Adrenal gland (tissue), 12 donors: Measurements from ENCODE around the gene PLIN5. TPM values are rescaled to one million over a fixed set of nuclear protein-coding genes. Genes with fewer than 3 reads are reported as not detected.

ENCODE experiments used
- DNase-seq, 7 donors: peaks; one replicate each; pipeline ENCODE4 v3.0.0-alpha.2; 2019 to 2020
- H3K27ac ChIP-seq, 5 donors: fragments of 200-600 bp; sonication (generic) in 4 of 5; 1 replicate in 3 of 5; 2 replicates in 2 of 5; pipeline versions ENCODE4 v1.5.1 to v1.8.0; 2016 to 2020; ENCODE audit warnings: mild to moderate bottlenecking in 1 of 5
- H3K27me3 ChIP-seq: fragments of 200-600 bp; 2 replicates; pipeline ENCODE4 v1.8.0; 2021
- H3K36me3 ChIP-seq, 2 donors: fragments of 200-600 bp; replicated peaks in 1 of 2; 1 replicate in 1 of 2; 2 replicates in 1 of 2; pipeline versions ENCODE4 v1.5.1 to v1.8.0; 2018 to 2022
- H3K4me1 ChIP-seq, 2 donors: fragments of 200-600 bp; replicated peaks in 1 of 2; 1 replicate in 1 of 2; 2 replicates in 1 of 2; pipeline versions ENCODE4 v1.5.1 to v1.8.0; 2018 to 2021
- H3K4me3 ChIP-seq, 4 donors: fragments of 200-600 bp; sonication (generic) in 3 of 4; one replicate each; pipeline ENCODE4 v1.5.1; 2016 to 2018
- H3K9me3 ChIP-seq, 3 donors: fragments of 200-600 bp; sonication (generic) in 1 of 3; replicated peaks in 1 of 3; 1 replicate in 2 of 3; 2 replicates in 1 of 3; pipeline versions ENCODE4 v1.5.1 to v1.8.0; 2016 to 2021
- CTCF ChIP-seq, 6 experiments: fragments of 450-650 bp in 4 of 6; fragments of 200-600 bp in 2 of 6; sonication (generic) in 1 of 6; IDR thresholded peaks; 1 replicate in 5 of 6; 2 replicates in 1 of 6; pipeline versions ENCODE4 v1.5.1 to v1.8.0; 2016 to 2021; ENCODE audit warnings: antibody characterized with exemption in 6 of 6, mild to moderate bottlenecking in 2 of 6, moderate library complexity in 1 of 6
- POLR2A ChIP-seq, 2 donors: fragments of 450-650 bp; IDR thresholded peaks; one replicate each; pipeline ENCODE4 v1.6.1; 2017; ENCODE audit warnings: antibody characterized with exemption in 2 of 2, mild to moderate bottlenecking in 2 of 2, moderate library complexity in 1 of 2
- WGBS, 4 donors: extraction: QIAGEN DNeasy Blood & Tissue Kit in 2 of 4; methylation state at CpG; one replicate each; pipeline versions ENCODE4 v1.1.5 to v1.1.7; 2013 to 2017; 5-methylcytosine and 5-hydroxymethylcytosine counted together
- intact Hi-C, 2 donors: fragments of 100-400 bp; cut with DNase I; formaldehyde crosslinking; loops; one replicate each; pipeline versions ENCODE4 v1.14.1 to v1.15.0; 2022 to 2023
- polyA plus RNA-seq, 3 donors: library from polyadenylated mRNA; stranded (reverse); fragments of 200-250 nt in 2 of 3; fragments of 350-450 nt in 1 of 3; fragmentation: Illumina TruSeq in 1 of 3; extraction: RNeasy Lipid Tissue Mini Kit (QIAGEN cat#74804) in 1 of 3; gene quantifications; one replicate each; pipeline ENCODE4 v1.2.3, GENCODE V29; 2013 to 2014
- total RNA-seq, 9 donors: library from RNA; depleted of rRNA in 4 of 9; stranded (reverse); fragments of >200 nt in 4 of 9; fragments of 120-200 nt in 1 of 9; fragmentation: NEBNext Ultra II Directional in 1 of 9; extraction: Animal tissue kit (Norgen Biotek cat#: 25700) in 1 of 9; gene quantifications; one replicate each; pipeline versions ENCODE4 v1.1.0 to v1.2.4, GENCODE V29; 2013 to 2023
- donor health status: healthy with polysubstance abuse.
- donor health status: Bipolar disorder and iron deficiency.
- donor health status: DM: yes; HTN: yes; CAD: no.
- donor health status: DM: no; HTN: no; CAD: no.
- donor health status: DM: no; HTN: no; CAD: no.
- donor health status: DM: yes; HTN: yes; CAD: no.

Gene PLIN5
- total and polyA plus RNA-seq, 12 donors, result 0.57 to 47.6 (median 7.2) TPM

GRCh38 chr19:4576016-4576933, 41.3 kb upstream of the PLIN5 start:
- 59 to 66% (median 61%) methylated on average over 16 to 17 of the region's 17 CpGs for WGBS, 4 donors
- Histone ChIP-seq H3K36me3 (no peaks in the 10 kb centered on the region), H3K4me1 (peaks cover 0 to 11% of the 10 kb centered on the region in 2 donors), H3K4me3 (no peak overlapping the region), H3K27me3 (no peaks in the 10 kb centered on the region), H3K27ac (peak overlapping the region in 3 of 5 donors; percentile 37 to 70 (median 65)), H3K9me3 (no peaks in the 10 kb centered on the region)
- DNase-seq, result peak; percentile 54 to 86 (median 73)
- peak; percentile 51 to 90 (median 70) for TF ChIP-seq CTCF (IDR thresholded peaks at IDR 0.05)
- no peak for TF ChIP-seq POLR2A (IDR thresholded peaks at IDR 0.05)
- intact Hi-C loops, result loop anchor here (5.0 kb wide), 1 partner anchor 61 kb away; the partner anchor contains the start of gene TNFAIP8L1 (in 2 of the 2)

GRCh38 chr19:4575267-4576015, 40.4 kb upstream of the PLIN5 start:
- TF ChIP-seq POLR2A (IDR thresholded peaks at IDR 0.05) (no peak), CTCF (IDR thresholded peaks at IDR 0.05) (no peak)
- Histone ChIP-seq H3K9me3 (no peaks in the 10 kb centered on the region), H3K36me3 (no peaks in the 10 kb centered on the region), H3K4me1 (peaks cover 0 to 9% of the 10 kb centered on the region in 2 donors), H3K4me3 (no peak overlapping the region), H3K27me3 (no peaks in the 10 kb centered on the region), H3K27ac (peak overlapping the region in 3 of 5 donors; percentile 37 to 70 (median 65))
- 22 to 49% (median 35%) methylated on average over 19 of the region's 19 CpGs for WGBS, 4 donors
- peak in 6 of 7 donors; percentile 74 to 88 (median 78) for DNase-seq
- intact Hi-C loops, result loop anchor here (5.0 kb wide), 1 partner anchor 62 kb away; the partner anchor contains the start of gene TNFAIP8L1 (in 2 of the 2)

- WGBS, 4 donors, result 81 to 88% (median 84%) methylated on average over 6 of the region's 6 CpGs
- H3K4me1 ChIP-seq, result peaks cover 0 to 5% of the 10 kb centered on the region in 2 donors
- no peaks in the 10 kb centered on the region for H3K36me3 ChIP-seq
- intact Hi-C loops, result no loop called here
- H3K9me3 ChIP-seq, result no peaks in the 10 kb centered on the region
- TF ChIP-seq CTCF (IDR thresholded peaks at IDR 0.05) (no peak), POLR2A (IDR thresholded peaks at IDR 0.05) (no peak)
- H3K27ac ChIP-seq, result no peak overlapping the region
- no peaks in the 10 kb centered on the region for H3K27me3 ChIP-seq
- no peak for DNase-seq
- H3K4me3 ChIP-seq, result no peak overlapping the region
These were observed 38.7 kb upstream of the PLIN5 start for GRCh38 chr19:4573682-4574081.
